ENCODE results near the gene DMRTC1B. TPM values are rescaled to one million over a fixed set of nuclear protein-coding genes. Genes with fewer than 3 reads are reported as not detected.
"Not testable (repeated sequence)": the region's sequence is repeated elsewhere in the genome, so short reads cannot be mapped to it uniquely, and the experiment has no call there.

DMRTC1B gene
- total RNA-seq, 6 experiments from 2014 or later: not detected

- not testable (repeated sequence) for H3K9me3 Mint-ChIP-seq; H3K4me1 Mint-ChIP-seq (ENCODE audit: low read depth); H3K27me3 Mint-ChIP-seq (ENCODE audit: insufficient read depth); H3K27ac Mint-ChIP-seq; DNase-seq; H3K36me3 Mint-ChIP-seq (ENCODE audit: low read depth); H3K4me3 Mint-ChIP-seq
Observed at GRCh38 chrX:72788142-72788541, 11.5 kb downstream of the DMRTC1B start.

- not testable (repeated sequence) for H3K27ac Mint-ChIP-seq; H3K36me3 Mint-ChIP-seq (ENCODE audit: low read depth); H3K27me3 Mint-ChIP-seq (ENCODE audit: insufficient read depth); H3K9me3 Mint-ChIP-seq; DNase-seq; H3K4me1 Mint-ChIP-seq (ENCODE audit: low read depth); H3K4me3 Mint-ChIP-seq
Observed at GRCh38 chrX:72790390-72790789, 13.7 kb downstream of the DMRTC1B start.

- not testable (repeated sequence) for H3K27ac Mint-ChIP-seq; H3K4me3 Mint-ChIP-seq; H3K4me1 Mint-ChIP-seq (ENCODE audit: low read depth); DNase-seq; H3K27me3 Mint-ChIP-seq (ENCODE audit: insufficient read depth); H3K9me3 Mint-ChIP-seq; H3K36me3 Mint-ChIP-seq (ENCODE audit: low read depth)
Observed at GRCh38 chrX:72808110-72808509, 31.4 kb downstream of the DMRTC1B start, which contains the start of gene FAM236D. Gene FAM236D (minus strand): TSS chrX:72808210. CDS start chrX:72808110, 100 bp downstream.

GRCh38 chrX:72830701-72831100 lies 54.0 kb downstream of the DMRTC1B start:
- H3K36me3 Mint-ChIP-seq (ENCODE audit: low read depth); DNase-seq; H3K4me3 Mint-ChIP-seq; H3K9me3 Mint-ChIP-seq; H3K27me3 Mint-ChIP-seq (ENCODE audit: insufficient read depth); H3K27ac Mint-ChIP-seq; H3K4me1 Mint-ChIP-seq (ENCODE audit: low read depth): not testable (repeated sequence)

GRCh38 chrX:72837532-72837931 lies 60.8 kb downstream of the DMRTC1B start:
- H3K4me1 Mint-ChIP-seq (ENCODE audit: low read depth); H3K36me3 Mint-ChIP-seq (ENCODE audit: low read depth); H3K27ac Mint-ChIP-seq; H3K9me3 Mint-ChIP-seq; H3K4me3 Mint-ChIP-seq; H3K27me3 Mint-ChIP-seq (ENCODE audit: insufficient read depth); DNase-seq: not testable (repeated sequence)

- not testable (repeated sequence) for H3K4me3 Mint-ChIP-seq; H3K27ac Mint-ChIP-seq; H3K36me3 Mint-ChIP-seq (ENCODE audit: low read depth); H3K4me1 Mint-ChIP-seq (ENCODE audit: low read depth); H3K9me3 Mint-ChIP-seq; DNase-seq; H3K27me3 Mint-ChIP-seq (ENCODE audit: insufficient read depth)
Observed at GRCh38 chrX:72882898-72883297, 106.2 kb downstream of the DMRTC1B start.

- not testable (repeated sequence) for H3K27ac Mint-ChIP-seq; H3K9me3 Mint-ChIP-seq; H3K36me3 Mint-ChIP-seq (ENCODE audit: low read depth); H3K27me3 Mint-ChIP-seq (ENCODE audit: insufficient read depth); H3K4me1 Mint-ChIP-seq (ENCODE audit: low read depth); DNase-seq; H3K4me3 Mint-ChIP-seq
Observed at GRCh38 chrX:72889740-72890139, 113.0 kb downstream of the DMRTC1B start.

Other genes starting within 250 kb of the DMRTC1B start
- gene HDAC8, start 204.0 kb upstream of the DMRTC1B start, total RNA-seq (2021; fragmentation: NEBNext Ultra II Directional; extraction: Animal tissue kit (Norgen Biotek cat#: 25700)): 10 to 100 TPM; 14.4 to 20.7 (median 17.8) TPM
- gene PHKA1, start 62.6 kb upstream of the DMRTC1B start, total RNA-seq (2021; fragmentation: NEBNext Ultra II Directional; extraction: Animal tissue kit (Norgen Biotek cat#: 25700)): under 1 TPM in 2 of 6 experiments, not detected in 4; 0.09 to 0.12 TPM
- gene FAM236B, start 5.8 kb downstream of the DMRTC1B start, total RNA-seq (2021; fragmentation: NEBNext Ultra II Directional; extraction: Animal tissue kit (Norgen Biotek cat#: 25700)): not detected
- not detected for gene FAM236D, start 31.3 kb downstream of the DMRTC1B start, total RNA-seq (2021; fragmentation: NEBNext Ultra II Directional; extraction: Animal tissue kit (Norgen Biotek cat#: 25700))
- gene FAM236C, start 135.7 kb downstream of the DMRTC1B start, total RNA-seq (2021; fragmentation: NEBNext Ultra II Directional; extraction: Animal tissue kit (Norgen Biotek cat#: 25700)): not detected
- gene FAM236A, start 161.3 kb downstream of the DMRTC1B start, total RNA-seq (2021; fragmentation: NEBNext Ultra II Directional; extraction: Animal tissue kit (Norgen Biotek cat#: 25700)): not detected
- not detected for gene DMRTC1, start 166.9 kb downstream of the DMRTC1B start, total RNA-seq (2021; fragmentation: NEBNext Ultra II Directional; extraction: Animal tissue kit (Norgen Biotek cat#: 25700))
- not detected for gene PABPC1L2B, start 226.0 kb downstream of the DMRTC1B start, total RNA-seq (2021; fragmentation: NEBNext Ultra II Directional; extraction: Animal tissue kit (Norgen Biotek cat#: 25700))

Data from HFFc6 (cell line).